ENCODE data around the gene KCNK3. TPM values are rescaled to one million over a fixed set of nuclear protein-coding genes. Genes with fewer than 3 reads are reported as not detected.

Gene KCNK3
- total and polyA plus RNA-seq, 2 of the 13 experiments (the other 11 are each of a cell fraction or from before 2014, with no cell fraction given), result not detected

DNA sequence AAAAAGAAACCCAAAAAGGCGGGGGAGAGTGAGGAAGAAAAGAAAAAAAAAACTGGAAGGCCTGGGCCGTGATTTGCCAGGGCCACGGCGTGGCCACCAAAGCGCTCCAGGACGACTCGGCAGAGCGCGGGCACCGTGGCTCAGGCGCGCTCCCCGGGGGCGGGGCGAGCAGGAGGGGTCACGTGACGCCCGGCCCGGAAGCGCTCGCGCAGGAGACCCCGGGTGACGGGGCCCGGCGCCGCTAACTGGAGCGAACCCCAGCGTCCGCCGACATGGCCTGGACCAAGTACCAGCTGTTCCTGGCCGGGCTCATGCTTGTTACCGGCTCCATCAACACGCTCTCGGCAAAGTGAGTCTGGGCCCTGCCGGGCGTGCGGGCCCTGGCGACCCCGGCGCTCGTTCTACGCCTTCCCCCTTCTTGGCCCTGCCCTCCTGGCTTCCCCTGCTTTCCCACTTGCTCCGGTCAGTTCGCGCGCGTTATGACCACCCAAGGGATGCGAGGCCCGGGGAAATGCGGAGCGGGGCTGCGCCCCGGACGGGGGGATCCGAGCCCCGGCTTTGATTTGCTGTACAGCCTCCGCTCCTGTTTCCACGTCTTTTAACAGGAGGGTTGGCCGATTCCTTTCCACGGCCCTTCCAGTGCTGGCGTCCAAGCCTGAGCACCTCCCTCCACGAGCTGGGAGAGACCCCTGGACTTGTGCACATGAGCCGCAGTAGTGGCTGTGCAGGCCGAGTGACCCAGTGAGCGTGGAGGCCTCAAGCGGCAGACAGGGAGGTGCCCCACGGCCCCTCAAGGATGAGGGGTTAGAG lies 71.8 kb downstream of the KCNK3 start, which contains the start of gene SLC35F6 (continued):
- TF ChIP-seq MBD4 (IDR thresholded peaks at IDR 0.05; ENCODE audit: borderline replicate concordance, low read length), result no peak
- TF ChIP-seq, protein P1, sequence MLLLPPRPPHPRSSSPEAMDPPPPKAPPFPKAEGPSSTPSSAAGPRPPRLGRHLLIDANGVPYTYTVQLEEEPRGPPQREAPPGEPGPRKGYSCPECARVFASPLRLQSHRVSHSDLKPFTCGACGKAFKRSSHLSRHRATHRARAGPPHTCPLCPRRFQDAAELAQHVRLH (CRISPR knock-in tag; IDR thresholded peaks at IDR 0.05; ENCODE audit: borderline replicate concordance, low read depth), result no peak; the same call in 1 of the 2 replicates
- no peak for TF ChIP-seq FLYWCH1 (CRISPR knock-in tag; IDR thresholded peaks at IDR 0.05)
- TF ChIP-seq ZNF383 (CRISPR knock-in tag; IDR thresholded peaks at IDR 0.05; ENCODE audit: borderline replicate concordance), result no peak
- no peak for TF ChIP-seq HOXA7 (CRISPR knock-in tag; IDR thresholded peaks at IDR 0.05)
- no peak for TF ChIP-seq NFKBIZ (CRISPR knock-in tag; IDR thresholded peaks at IDR 0.05)
- TF ChIP-seq ATF7 (IDR thresholded peaks at IDR 0.05), result no peak
- 0 out of 2 replicates have a peak, but pooled peaks have one; percentile 35 for TF ChIP-seq ATF7 (CRISPR knock-in tag; IDR thresholded peaks at IDR 0.05)
- TF ChIP-seq, protein P2, sequence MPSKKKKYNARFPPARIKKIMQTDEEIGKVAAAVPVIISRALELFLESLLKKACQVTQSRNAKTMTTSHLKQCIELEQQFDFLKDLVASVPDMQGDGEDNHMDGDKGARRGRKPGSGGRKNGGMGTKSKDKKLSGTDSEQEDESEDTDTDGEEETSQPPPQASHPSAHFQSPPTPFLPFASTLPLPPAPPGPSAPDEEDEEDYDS (CRISPR knock-in tag; IDR thresholded peaks at IDR 0.05), result peak; percentile 44
- no peak for TF ChIP-seq ZNF180 (CRISPR knock-in tag; IDR thresholded peaks at IDR 0.05; ENCODE audit: borderline replicate concordance, low read depth)
- TF ChIP-seq ZNF564 (CRISPR knock-in tag; IDR thresholded peaks at IDR 0.05), result no peak; the same call in 1 of the 2 replicates
- TF ChIP-seq, protein P3, sequence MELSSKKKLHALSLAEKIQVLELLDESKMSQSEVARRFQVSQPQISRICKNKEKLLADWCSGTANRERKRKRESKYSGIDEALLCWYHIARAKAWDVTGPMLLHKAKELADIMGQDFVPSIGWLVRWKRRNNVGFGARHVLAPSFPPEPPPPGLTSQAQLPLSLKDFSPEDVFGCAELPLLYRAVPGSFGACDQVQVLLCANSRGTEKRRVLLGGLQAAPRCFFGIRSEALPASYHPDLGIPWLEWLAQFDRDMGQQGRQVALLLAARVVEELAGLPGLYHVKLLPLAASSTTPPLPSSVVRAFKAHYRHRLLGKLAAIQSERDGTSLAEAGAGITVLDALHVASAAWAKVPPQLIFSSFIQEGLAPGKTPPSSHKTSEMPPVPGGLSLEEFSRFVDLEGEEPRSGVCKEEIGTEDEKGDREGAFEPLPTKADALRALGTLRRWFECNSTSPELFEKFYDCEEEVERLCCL (CRISPR knock-in tag; IDR thresholded peaks at IDR 0.05; ENCODE audit: borderline replicate concordance), result peak; percentile 62; the same call in 1 of the 2 replicates
- TF ChIP-seq ZNF30 (CRISPR knock-in tag; IDR thresholded peaks at IDR 0.05), result peak; percentile 88; the same call in 1 of the 2 replicates
- TF ChIP-seq RNF2 (conservative IDR thresholded peaks at IDR 0.05; ENCODE audit: low read depth), result peak; percentile 72
- peak; percentile 80 for TF ChIP-seq AGO2 (optimal IDR thresholded peaks at IDR 0.05; ENCODE audit: low read depth, low read length)
- TF ChIP-seq ZNF556 (CRISPR knock-in tag; IDR thresholded peaks at IDR 0.05; ENCODE audit: borderline replicate concordance), result no peak; the same call in 1 of the 2 replicates
- TF ChIP-seq, protein P4, sequence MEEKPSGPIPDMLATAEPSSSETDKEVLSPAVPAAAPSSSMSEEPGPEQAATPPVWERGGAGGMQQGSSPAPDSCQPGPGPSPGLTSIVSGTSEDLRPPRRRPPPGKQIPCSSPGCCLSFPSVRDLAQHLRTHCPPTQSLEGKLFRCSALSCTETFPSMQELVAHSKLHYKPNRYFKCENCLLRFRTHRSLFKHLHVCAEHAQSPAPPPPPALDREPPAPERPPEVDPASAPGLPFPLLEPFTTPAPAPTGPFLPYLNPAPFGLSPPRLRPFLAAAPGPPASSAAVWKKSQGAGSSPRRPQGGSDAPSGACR (CRISPR knock-in tag; IDR thresholded peaks at IDR 0.05), result peak; percentile 96
- peak; percentile 55; the same call in 1 of the 2 replicates for TF ChIP-seq ZNF367 (CRISPR knock-in tag; IDR thresholded peaks at IDR 0.05; ENCODE audit: borderline replicate concordance)
- TF ChIP-seq MLLT10 (CRISPR knock-in tag; IDR thresholded peaks at IDR 0.05), result no peak
- TF ChIP-seq CENPX (CRISPR knock-in tag; IDR thresholded peaks at IDR 0.05), result no peak
- TF ChIP-seq RFX3 (CRISPR knock-in tag; IDR thresholded peaks at IDR 0.05), result no peak
- 0 out of 2 replicates have a peak, but pooled peaks have one; percentile 16 for TF ChIP-seq HIVEP1 (CRISPR knock-in tag; IDR thresholded peaks at IDR 0.05)
- no peak for TF ChIP-seq CCAR2 (optimal IDR thresholded peaks at IDR 0.05; ENCODE audit: low read depth, low read length)
- peak; percentile 96 for TF ChIP-seq MTF2 (CRISPR knock-in tag; IDR thresholded peaks at IDR 0.05; ENCODE audit: borderline replicate concordance)
- TF ChIP-seq ZNF660 (CRISPR knock-in tag; IDR thresholded peaks at IDR 0.05; ENCODE audit: borderline replicate concordance, low read depth), result no peak
- TF ChIP-seq, protein P5, sequence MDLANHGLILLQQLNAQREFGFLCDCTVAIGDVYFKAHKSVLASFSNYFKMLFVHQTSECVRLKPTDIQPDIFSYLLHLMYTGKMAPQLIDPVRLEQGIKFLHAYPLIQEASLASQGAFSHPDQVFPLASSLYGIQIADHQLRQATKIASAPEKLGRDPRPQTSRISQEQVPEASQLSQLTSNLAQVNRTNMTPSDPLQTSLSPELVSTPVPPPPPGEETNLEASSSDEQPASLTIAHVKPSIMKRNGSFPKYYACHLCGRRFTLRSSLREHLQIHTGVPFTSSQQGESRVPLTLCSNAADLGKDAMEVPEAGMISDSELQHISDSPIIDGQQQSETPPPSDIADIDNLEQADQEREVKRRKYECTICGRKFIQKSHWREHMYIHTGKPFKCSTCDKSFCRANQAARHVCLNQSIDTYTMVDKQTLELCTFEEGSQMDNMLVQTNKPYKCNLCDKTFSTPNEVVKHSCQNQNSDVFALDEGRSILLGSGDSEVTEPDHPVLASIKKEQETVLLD (CRISPR knock-in tag; IDR thresholded peaks at IDR 0.05; ENCODE audit: low read depth), result no peak
- TF ChIP-seq JUNB (CRISPR knock-in tag; IDR thresholded peaks at IDR 0.05; ENCODE audit: borderline replicate concordance), result 0 out of 2 replicates have a peak, but pooled peaks have one; percentile 33

Measured in HepG2 (cell line).